ENCODE data around the gene PGBD5. TPM values are rescaled to one million over a fixed set of nuclear protein-coding genes. Genes with fewer than 3 reads are reported as not detected.
"Not testable (repeated sequence)": the region's sequence is repeated elsewhere in the genome, so short reads cannot be mapped to it uniquely, and the experiment has no call there.

Gene PGBD5
- total RNA-seq, 4 donors from 2014 or later, result 1.0 to 4.5 (median 1.9) TPM

- Histone ChIP-seq H3K36me3 (no peaks in the 10 kb centered on the region), H3K9me3 (no peaks in the 10 kb centered on the region), H3K4me1 (peaks cover 0 to 5% of the 10 kb centered on the region in 2 donors), H3K27ac (no peak overlapping the region), H3K4me3 (no peak overlapping the region), H3K27me3 (peaks cover 0 to 25% (median 4%) of the 10 kb centered on the region in 3 donors)
- intact Hi-C loops (cut with DNase I; ENCODE audit: low total_unique reads) (no loop called here), in situ Hi-C loops (cut with MboI; ENCODE audit: low sequenced_read_pairs in 4 of 4) (no loop called here)
- DNase-seq, result no peak
- no peak for TF ChIP-seq POLR2A (IDR thresholded peaks at IDR 0.05)
- no peak for TF ChIP-seq CTCF (IDR thresholded peaks at IDR 0.05 in 4 of 5, conservative IDR thresholded peaks at IDR 0.05 in 1 of 5)
- no peak for ATAC-seq
Observed at GRCh38 chr1:230423261-230423660, 2.9 kb downstream of the PGBD5 start.

- Histone ChIP-seq H3K36me3 (no peaks in the 10 kb centered on the region), H3K4me3 (no peak overlapping the region), H3K27me3 (peaks cover 0 to 25% (median 4%) of the 10 kb centered on the region in 3 donors), H3K27ac (no peak overlapping the region), H3K9me3 (no peaks in the 10 kb centered on the region), H3K4me1 (peaks cover 0 to 5% of the 10 kb centered on the region in 2 donors)
- ATAC-seq (no peak), DNase-seq (no peak)
- in situ Hi-C loops (cut with MboI; ENCODE audit: low sequenced_read_pairs in 4 of 4), result no loop called here
- no peak for TF ChIP-seq POLR2A (IDR thresholded peaks at IDR 0.05)
- no peak for TF ChIP-seq CTCF (IDR thresholded peaks at IDR 0.05 in 4 of 5, conservative IDR thresholded peaks at IDR 0.05 in 1 of 5)
- intact Hi-C loops (cut with DNase I; ENCODE audit: low total_unique reads), result no loop called here
Observed at GRCh38 chr1:230422221-230422981, 3.7 kb downstream of the PGBD5 start.

- peaks cover 0 to 22% (median 4%) of the 10 kb centered on the region in 3 donors for H3K27me3 ChIP-seq
- ATAC-seq, result no peak
Observed at GRCh38 chr1:230421481-230421880, 4.7 kb downstream of the PGBD5 start.

GRCh38 chr1:230420372-230420771, 5.8 kb downstream of the PGBD5 start:
- DNase-seq; H3K36me3 ChIP-seq; in situ Hi-C loops (cut with MboI; ENCODE audit: low sequenced_read_pairs in 4 of 4); H3K4me1 ChIP-seq; intact Hi-C loops (cut with DNase I; ENCODE audit: low total_unique reads); ATAC-seq; H3K9me3 ChIP-seq; H3K4me3 ChIP-seq; H3K27ac ChIP-seq: not testable (repeated sequence)
- peaks cover 0 to 22% (median 4%) of the 10 kb centered on the region in 3 donors for H3K27me3 ChIP-seq

More at GRCh38 chr1:230421481-230421880, 4.7 kb downstream of the PGBD5 start:
- no peak for TF ChIP-seq POLR2A (IDR thresholded peaks at IDR 0.05)
- no peak for DNase-seq
- intact Hi-C loops (cut with DNase I; ENCODE audit: low total_unique reads) (no loop called here), in situ Hi-C loops (cut with MboI; ENCODE audit: low sequenced_read_pairs in 4 of 4) (no loop called here)
- Histone ChIP-seq H3K27ac (no peak overlapping the region), H3K4me1 (peaks cover 0 to 5% of the 10 kb centered on the region in 2 donors), H3K9me3 (no peaks in the 10 kb centered on the region), H3K36me3 (no peaks in the 10 kb centered on the region), H3K4me3 (no peak overlapping the region)

- H3K27me3 ChIP-seq, result no peaks in the 10 kb centered on the region
- H3K9me3 ChIP-seq, result no peaks in the 10 kb centered on the region
- intact Hi-C loops (cut with DNase I; ENCODE audit: low total_unique reads), result no loop called here
- DNase-seq, result no peak
- no peak for ATAC-seq
- H3K4me1 ChIP-seq, result no peaks in the 10 kb centered on the region
- no peak overlapping the region for H3K4me3 ChIP-seq
- TF ChIP-seq CTCF (IDR thresholded peaks at IDR 0.05 in 4 of 5, conservative IDR thresholded peaks at IDR 0.05 in 1 of 5) (no peak), POLR2A (IDR thresholded peaks at IDR 0.05) (no peak)
- in situ Hi-C loops (cut with MboI; ENCODE audit: low sequenced_read_pairs in 4 of 4), result no loop called here
- H3K36me3 ChIP-seq, result no peaks in the 10 kb centered on the region
- H3K27ac ChIP-seq, result no peak overlapping the region
Observed at GRCh38 chr1:230416430-230416829, 9.7 kb downstream of the PGBD5 start.
